ENCODE measurements around the gene CBX3.
A peak's percentile ranks its signal among the peaks of the same experiment; 100 is the strongest.
"Not testable (repeated sequence)": the region's sequence is repeated elsewhere in the genome, so short reads cannot be mapped to it uniquely, and the experiment has no call there.

The CBX3 gene

GRCh38 chr7:26202019-26202990 is 760 bp downstream of the CBX3 start:
- peak; percentile 60 for DNase-seq (ENCODE audit: low spot score)

- no peak for DNase-seq (ENCODE audit: low spot score)
Observed at GRCh38 chr7:26203016-26203415, 1.5 kb downstream of the CBX3 start.

GRCh38 chr7:26208040-26208439 is 6.5 kb downstream of the CBX3 start:
- no peak for DNase-seq (ENCODE audit: low spot score)

GRCh38 chr7:26212921-26213718 is 11.6 kb downstream of the CBX3 start:
- DNase-seq (ENCODE audit: low spot score): no peak

- DNase-seq (ENCODE audit: low spot score): no peak
Observed at GRCh38 chr7:26213807-26214515, 12.4 kb downstream of the CBX3 start.

- no peak for DNase-seq (ENCODE audit: low spot score)
Observed at GRCh38 chr7:26216049-26216448, 14.5 kb downstream of the CBX3 start.

GRCh38 chr7:26224359-26224758 is 22.8 kb downstream of the CBX3 start:
- DNase-seq (ENCODE audit: low spot score): no peak

- no peak for DNase-seq (ENCODE audit: low spot score)
Observed at GRCh38 chr7:26227987-26228386, 26.4 kb downstream of the CBX3 start.

GRCh38 chr7:26233902-26234511 is 32.5 kb downstream of the CBX3 start:
- no peak for DNase-seq (ENCODE audit: low spot score)

GRCh38 chr7:26237035-26237807 is 35.7 kb downstream of the CBX3 start:
- DNase-seq (ENCODE audit: low spot score): no peak

- no peak for DNase-seq (ENCODE audit: low spot score)
Observed at GRCh38 chr7:26238032-26238431, 36.5 kb downstream of the CBX3 start.

GRCh38 chr7:26245150-26245549 is 43.6 kb downstream of the CBX3 start:
- no peak for DNase-seq (ENCODE audit: low spot score)

- no peak for DNase-seq (ENCODE audit: low spot score)
Observed at GRCh38 chr7:26250239-26250638, 48.7 kb downstream of the CBX3 start.

GRCh38 chr7:26261866-26262265 is 60.3 kb downstream of the CBX3 start:
- DNase-seq (ENCODE audit: low spot score): not testable (repeated sequence)

Measured in globus pallidus (tissue), 1 donor.